H1 (cell line): ENCODE measurements around the gene JMJD1C. TPM values are rescaled to one million over a fixed set of nuclear protein-coding genes. Genes with fewer than 3 reads are reported as not detected.

ENCODE experiments used
- CTCF ChIA-PET: fragments of 300-600 bp; sonication (Branson Sonifier 250); formaldehyde crosslinking; loops from one replicate; lab custom pipeline; 2021; ENCODE audit not compliant: partially characterized antibody; lab: Charles Lee
- POLR2A ChIA-PET: fragments of 300-600 bp; sonication (Branson Sonifier 250); formaldehyde crosslinking; loops from one replicate; lab custom pipeline; 2021; ENCODE audit warnings: inconsistent platforms; ENCODE audit not compliant: partially characterized antibody; lab: Charles Lee
- DNase-seq, 2 experiments: peaks; one replicate each; pipeline versions ENCODE4 v3.0.0 to v3.0.0-alpha.2; 2010 to 2022; ENCODE audit warnings: low spot score in 2 of 2, low read depth in 1 of 2, mixed read lengths in 1 of 2
- FAIRE-seq: peaks from 2 replicates; lab custom pipeline; 2011; peaks lifted over from hg19 to GRCh38; lab: Jason Lieb, UNC
- H2AFZ ChIP-seq: 2 replicates; pipeline ENCODE4 v1.8.1; 2012; ENCODE audit warnings: low read length, inconsistent platforms
- H2AK5ac ChIP-seq: 2 replicates; pipeline ENCODE4 v1.6.1; 2013; ENCODE audit warnings: low read depth, low read length
- H2BK120ac ChIP-seq: replicated peaks from 2 replicates; pipeline ENCODE3; 2013; ENCODE audit warnings: low read depth, low read length, inconsistent platforms
- H2BK12ac ChIP-seq: 2 replicates; pipeline ENCODE4 v1.6.1; 2013; ENCODE audit warnings: low read depth, low read length
- H2BK15ac ChIP-seq: 2 replicates; pipeline ENCODE4 v1.6.1; 2013; ENCODE audit warnings: low read length
- H2BK20ac ChIP-seq: 2 replicates; pipeline ENCODE4 v1.6.1; 2013; ENCODE audit warnings: low read length
- H2BK5ac ChIP-seq: 2 replicates; pipeline ENCODE4 v1.6.1; 2013; ENCODE audit warnings: low read depth, low read length
- H3K14ac ChIP-seq: 2 replicates; pipeline ENCODE4 v1.6.1; 2013; ENCODE audit warnings: inconsistent platforms; ENCODE audit not compliant: insufficient read length
- H3K18ac ChIP-seq: 2 replicates; pipeline ENCODE4 v1.6.1; 2013; ENCODE audit warnings: low read length; ENCODE audit errors: extremely low read depth
- H3K23ac ChIP-seq: 2 replicates; pipeline ENCODE4 v1.6.1; 2013; ENCODE audit warnings: inconsistent platforms; ENCODE audit not compliant: insufficient read length
- H3K23me2 ChIP-seq: 2 replicates; pipeline ENCODE4 v1.6.1; 2013; ENCODE audit warnings: low read depth, low read length
- H3K27ac ChIP-seq: 2 replicates; pipeline ENCODE4 v1.6.1; 2011; ENCODE audit warnings: low read depth, low read length, inconsistent platforms
- H3K27me3 ChIP-seq, 4 experiments: replicated peaks in 1 of 4; 1 replicate in 1 of 4; 2 replicates in 3 of 4; pipeline versions ENCODE4 v1.6.1 to v1.8.1; 2011 to 2013; ENCODE audit warnings: low read length in 3 of 4, mild to moderate bottlenecking in 3 of 4, inconsistent platforms in 2 of 4, mixed read lengths in 2 of 4, moderate library complexity in 1 of 4; ENCODE audit not compliant: control insufficient read depth in 3 of 4, insufficient read depth in 3 of 4; ENCODE audit errors: extremely low read depth in 1 of 4
- H3K36me3 ChIP-seq, 4 experiments: 2 replicates each; pipeline versions ENCODE4 v1.6.1 to v1.8.1; 2011 to 2013; ENCODE audit warnings: mild to moderate bottlenecking in 4 of 4, low read length in 3 of 4, moderate library complexity in 2 of 4, control low read depth in 1 of 4, inconsistent platforms in 1 of 4; ENCODE audit not compliant: insufficient read depth in 4 of 4, control insufficient read depth in 2 of 4
- H3K4ac ChIP-seq: replicated peaks from 2 replicates; pipeline ENCODE3; 2013; ENCODE audit warnings: low read length, low read depth, mixed read lengths, inconsistent platforms; ENCODE audit not compliant: insufficient read length
- H3K4me1 ChIP-seq, 4 experiments: replicated peaks in 1 of 4; 1 replicate in 1 of 4; 2 replicates in 3 of 4; pipeline versions ENCODE4 v1.6.1 to v1.8.1; 2011 to 2013; ENCODE audit warnings: low read length in 3 of 4, inconsistent platforms in 2 of 4, mixed read lengths in 1 of 4; ENCODE audit not compliant: insufficient read depth in 4 of 4, control insufficient read depth in 3 of 4
- H3K4me2 ChIP-seq, 2 experiments: 2 replicates each; pipeline versions ENCODE4 v1.6.1 to v1.8.1; 2011 to 2013; ENCODE audit warnings: low read depth in 2 of 2, low read length in 2 of 2, control low read depth in 1 of 2, inconsistent platforms in 1 of 2, mild to moderate bottlenecking in 1 of 2; ENCODE audit not compliant: insufficient read depth in 1 of 2
- H3K4me3 ChIP-seq, 4 experiments: fragments of 200-600, 300-600 bp in 1 of 4; sonication (generic), shearing (Covaris generic), sonication (Bioruptor Twin) in 1 of 4; 2 replicates each; pipeline versions ENCODE4 v1.5.1 to v1.8.1; 2011 to 2016; ENCODE audit warnings: low read length in 4 of 4, low read depth in 3 of 4, control low read depth in 2 of 4, inconsistent platforms in 2 of 4, mild to moderate bottlenecking in 2 of 4, mixed read lengths in 1 of 4, moderate library complexity in 1 of 4; ENCODE audit not compliant: insufficient read depth in 2 of 4; ENCODE audit errors: extremely low read depth in 1 of 4
- H3K56ac ChIP-seq: replicated peaks from 2 replicates; pipeline ENCODE3; 2013; ENCODE audit warnings: low read depth, mild to moderate bottlenecking, mixed read lengths, low read length, inconsistent platforms; ENCODE audit not compliant: insufficient read length
- H3K79me1 ChIP-seq: 2 replicates; pipeline ENCODE4 v1.6.1; 2013; ENCODE audit warnings: low read depth, low read length, control low read depth
- H3K79me2 ChIP-seq, 2 experiments: 2 replicates each; pipeline versions ENCODE4 v1.6.1 to v1.8.1; 2012 to 2013; ENCODE audit warnings: low read length in 2 of 2, mild to moderate bottlenecking in 2 of 2, inconsistent platforms in 1 of 2; ENCODE audit not compliant: insufficient read depth in 2 of 2, control insufficient read depth in 1 of 2
- H3K9ac ChIP-seq, 4 experiments: replicated peaks in 1 of 4; 1 replicate in 1 of 4; 2 replicates in 3 of 4; pipeline versions ENCODE4 v1.6.1 to v1.8.1; 2011 to 2013; ENCODE audit warnings: low read depth in 3 of 4, low read length in 3 of 4, control low read depth in 2 of 4, mild to moderate bottlenecking in 2 of 4, moderate library complexity in 2 of 4, inconsistent platforms in 1 of 4; ENCODE audit errors: extremely low read depth in 1 of 4
- H3K9me3 ChIP-seq, 2 experiments: 2 replicates each; pipeline versions ENCODE4 v1.6.1 to v1.8.1; 2012 to 2013; ENCODE audit warnings: mild to moderate bottlenecking in 2 of 2, moderate library complexity in 2 of 2, control low read depth in 1 of 2, inconsistent platforms in 1 of 2, low read depth in 1 of 2, low read length in 1 of 2, mixed read lengths in 1 of 2; ENCODE audit not compliant: insufficient read depth in 2 of 2
- H4K20me1 ChIP-seq, 2 experiments: replicated peaks in 1 of 2; 2 replicates each; pipeline versions ENCODE3 to v1.8.1; 2011 to 2013; ENCODE audit warnings: inconsistent platforms in 2 of 2, low read length in 2 of 2, mild to moderate bottlenecking in 1 of 2; ENCODE audit not compliant: insufficient read depth in 2 of 2, control insufficient read depth in 1 of 2
- H4K5ac ChIP-seq: 2 replicates; pipeline ENCODE4 v1.6.1; 2013; ENCODE audit warnings: low read length, low read depth, mixed read lengths, inconsistent platforms; ENCODE audit not compliant: insufficient read length
- H4K8ac ChIP-seq: 2 replicates; pipeline ENCODE4 v1.8.0; 2013; ENCODE audit warnings: mild to moderate bottlenecking, moderate library complexity, low read length, inconsistent platforms; ENCODE audit not compliant: insufficient read depth; ENCODE audit errors: extremely low read depth
- H4K91ac ChIP-seq: replicated peaks from 2 replicates; pipeline ENCODE3; 2013; ENCODE audit warnings: low read length, mixed read lengths, inconsistent platforms; ENCODE audit not compliant: insufficient read length
- CBX5 ChIP-seq: fragments of 300-800, 300-1000 bp; sonication (generic); IDR thresholded peaks from 2 replicates; pipeline ENCODE4 v1.7.1; 2016; ENCODE audit warnings: antibody characterized with exemption, low read length, low read depth
- CBX8 ChIP-seq: fragments of 300-800, 300-1000 bp; sonication (generic); IDR thresholded peaks from 2 replicates; pipeline ENCODE4 v1.7.1; 2016; ENCODE audit warnings: low read depth, low read length, borderline replicate concordance
- JUN ChIP-seq: IDR thresholded peaks from 2 replicates; pipeline ENCODE4 v1.6.1; 2011; ENCODE audit warnings: low read depth, mild to moderate bottlenecking, improper control_type of control experiment, low read length
- JUND ChIP-seq: IDR thresholded peaks from 2 replicates; pipeline ENCODE4 v1.6.1; 2011; ENCODE audit warnings: mild to moderate bottlenecking, improper control_type of control experiment, low read length
- PHF8 ChIP-seq: fragments of 200-600 bp; sonication (generic); conservative IDR thresholded peaks from 2 replicates; pipeline ENCODE4 v1.7.1; 2012; ENCODE audit warnings: low read depth, mild to moderate bottlenecking, inconsistent platforms, low read length, moderate library complexity
- POU5F1 ChIP-seq: IDR thresholded peaks from 2 replicates; pipeline ENCODE4 v1.6.1; 2011; ENCODE audit warnings: low read depth, mild to moderate bottlenecking, low read length, moderate library complexity
- RFX5 ChIP-seq: IDR thresholded peaks from 2 replicates; pipeline ENCODE4 v1.6.1; 2011; ENCODE audit warnings: low read depth, low read length, improper control_type of control experiment, borderline replicate concordance
- SIX5 ChIP-seq: IDR thresholded peaks from 2 replicates; pipeline ENCODE4 v1.6.1; 2011; ENCODE audit warnings: mild to moderate bottlenecking, low read depth, low read length
- SRF ChIP-seq: IDR thresholded peaks from 2 replicates; pipeline ENCODE4 v1.6.1; 2011; ENCODE audit warnings: mild to moderate bottlenecking, low read depth, low read length, moderate library complexity
- USF2 ChIP-seq: IDR thresholded peaks from 2 replicates; pipeline ENCODE4 v1.6.1; 2011; ENCODE audit warnings: low read length, improper control_type of control experiment
- YY1 ChIP-seq: IDR thresholded peaks from 2 replicates; pipeline ENCODE4 v1.6.1; 2011; ENCODE audit warnings: low read depth, mild to moderate bottlenecking, low read length
- WGBS, 2 experiments: shearing (Covaris generic) in 1 of 2; methylation state at CpG; one replicate each; pipeline versions ENCODE4 v1.1.6 to v1.1.7; 2013 to 2015; ENCODE audit warnings: low lambda C conversion rate in 2 of 2, mixed read lengths in 2 of 2, inconsistent platforms in 1 of 2, low coverage in 1 of 2, missing lambda C conversion rate in 1 of 2; ENCODE audit not compliant: insufficient replicate concordance in 2 of 2, insufficient coverage in 1 of 2, insufficient read length in 1 of 2; ENCODE audit errors: extremely low coverage in 1 of 2, missing lambda C conversion rate in 1 of 2; 5-methylcytosine and 5-hydroxymethylcytosine counted together
- polyA plus RNA-seq, 7 experiments: library from polyadenylated mRNA; depleted of rRNA in 3 of 7; stranded (reverse) in 5 of 7; unstranded in 2 of 7; fragments of >200 nt in 5 of 7; fragments of 200-250 nt in 2 of 7; gene quantifications; 1 replicate in 5 of 7; 2 replicates in 1 of 7; 4 replicates in 1 of 7; pipeline versions ENCODE4 v1.2.1 to v1.2.3, GENCODE V29; 2011 to 2013; ENCODE audit warnings: missing spikeins in 2 of 7, mixed read lengths in 2 of 7
- total RNA-seq: library from RNA; stranded (reverse); fragmentation: NEBNext Ultra II Directional; extraction: Animal tissue kit (Norgen Biotek cat#: 25700); gene quantifications from 2 replicates; pipeline ENCODE4 v1.2.1, GENCODE V29; 2021

Gene JMJD1C
- total and polyA plus RNA-seq, 2 of the 8 experiments (the other 6 are each of a cell fraction or from before 2014, with no cell fraction given) = 54.5 to 210 TPM

- H3K79me2 ChIP-seq = peaks cover 0 to 17% of the 10 kb centered on the region in 2 experiments; a peak in 1 of 4 replicates
- H2BK15ac ChIP-seq = no peak overlapping the region
- H3K4me1 ChIP-seq = 0 out of 7 replicates have a peak, but pooled peaks cover 0 to 2% (median 0%) of the 10 kb centered on the region in 4 experiments
- TF ChIP-seq RFX5 (no peak), USF2 (no peak), CBX8 (no peak), POU5F1 (no peak), JUND (no peak), SRF (no peak), JUN (no peak), SIX5 (no peak), YY1 (no peak), CBX5 (no peak), PHF8 (no peak)
These were observed 147.3 kb downstream of the JMJD1C start for GRCh38 chr10:63318491-63318890.

More at GRCh38 chr10:63318491-63318890, 147.3 kb downstream of the JMJD1C start:
- Histone ChIP-seq H3K23me2 (no peaks in the 10 kb centered on the region), H3K36me3 (no peaks in the 10 kb centered on the region), H3K14ac (no peak overlapping the region), H3K23ac (no peak overlapping the region), H3K4ac (no peak overlapping the region), H3K56ac (no peak overlapping the region), H3K27me3 (no peaks in the 10 kb centered on the region), H3K79me1 (no peaks in the 10 kb centered on the region; the same call in none of the 2 replicates), H3K4me2 (no peak overlapping the region), H3K9me3 (no peaks in the 10 kb centered on the region), H2BK5ac (no peak overlapping the region), H3K4me3 (no peak overlapping the region), H3K27ac (no peak overlapping the region), H2BK20ac (no peak overlapping the region), H4K8ac (no peak overlapping the region), H2AFZ (no peak overlapping the region), H3K18ac (no peak overlapping the region), H4K5ac (no peak overlapping the region), H4K20me1 (no peaks in the 10 kb centered on the region), H2BK12ac (no peak overlapping the region), H3K9ac (no peak overlapping the region), H4K91ac (no peak overlapping the region), H2BK120ac (no peak overlapping the region), H2AK5ac (no peak overlapping the region)
- ChIA-PET CTCF (no interaction called here), POLR2A (interaction anchor here (0.9 kb wide), 1 partner anchor 11 kb away, joined by 3 read pairs; no protein-coding TSS in a partner anchor)
- no peak for DNase-seq
- WGBS, 2 experiments = 89% methylated on average over 3 of the region's 3 CpGs; no CpG with 5 or more reads in 1 of the 2 experiments
- FAIRE-seq = no peak
